WTC11 (cell line): ENCODE results near the gene SEMA4G. TPM values are rescaled to one million over a fixed set of nuclear protein-coding genes. Genes with fewer than 3 reads are reported as not detected.

Source experiments
- ATAC-seq: fragments of 200-7000 bp; cut with Tn5 transposase; 2 replicates; pipeline ENCODE4 v1.10.0; 2021; ENCODE audit warnings: mild to moderate bottlenecking, moderate library complexity
- CTCF ChIA-PET: fragments of 300-600 bp; sonication (Branson Sonifier 250); formaldehyde crosslinking; loops from one replicate; lab custom pipeline; 2021; ENCODE audit warnings: antibody characterized with exemption; lab: Charles Lee
- POLR2A ChIA-PET: fragments of 350-600 bp; sonication (Branson Sonifier 250); formaldehyde crosslinking; loops from one replicate; lab custom pipeline; 2021; ENCODE audit warnings: antibody characterized with exemption; lab: Charles Lee
- DNase-seq: peaks from one replicate; pipeline ENCODE4 v3.0.0; 2021; ENCODE audit warnings: low spot score
- H3K27ac Mint-ChIP-seq: 2 replicates; pipeline ENCODE4 v1.8.0; 2021; ENCODE audit warnings: mixed read lengths
- H3K27me3 Mint-ChIP-seq: 2 replicates; pipeline ENCODE4 v1.8.0; 2021; ENCODE audit warnings: low read depth, mild to moderate bottlenecking, moderate library complexity, mixed read lengths
- H3K36me3 Mint-ChIP-seq: 2 replicates; pipeline ENCODE4 v1.8.0; 2021; ENCODE audit warnings: mixed read lengths
- H3K4me1 Mint-ChIP-seq: 2 replicates; pipeline ENCODE4 v1.8.0; 2022; ENCODE audit warnings: mixed read lengths
- H3K4me3 Mint-ChIP-seq: 2 replicates; pipeline ENCODE4 v1.8.0; 2021; ENCODE audit warnings: mild to moderate bottlenecking, moderate library complexity, mixed read lengths
- H3K9me3 Mint-ChIP-seq: 2 replicates; pipeline ENCODE4 v1.8.0; 2021; ENCODE audit warnings: mixed read lengths
- AFF4 ChIP-seq: sonication (generic); formaldehyde crosslinking; IDR thresholded peaks from 2 replicates; pipeline ENCODE4 v1.8.1; 2023; ENCODE audit warnings: mild to moderate bottlenecking, missing genetic modification reagents, borderline replicate concordance
- AR ChIP-seq: fragments of 250-450 bp; sonication (Bioruptor Pico); IDR thresholded peaks from 2 replicates; pipeline ENCODE4 v1.9.0; 2021; ENCODE audit warnings: mild to moderate bottlenecking
- E2F1 ChIP-seq: sonication (generic); formaldehyde crosslinking; IDR thresholded peaks from 2 replicates; pipeline ENCODE4 v1.8.0; 2022; ENCODE audit warnings: mild to moderate bottlenecking, missing genetic modification reagents
- JAZF1 ChIP-seq: fragments of 250-450 bp; sonication (Bioruptor Pico); IDR thresholded peaks from 2 replicates; pipeline ENCODE4 v1.9.0; 2021; ENCODE audit warnings: moderate library complexity, mild to moderate bottlenecking, inconsistent platforms
- MLX ChIP-seq: sonication (generic); formaldehyde crosslinking; IDR thresholded peaks from 2 replicates; pipeline ENCODE4 v1.8.1; 2023; ENCODE audit warnings: mild to moderate bottlenecking, missing genetic modification reagents, moderate library complexity
- NR3C1 ChIP-seq: sonication (generic); formaldehyde crosslinking; conservative IDR thresholded peaks from 2 replicates; pipeline ENCODE4 v1.8.1; 2023; ENCODE audit warnings: low read depth, mild to moderate bottlenecking, missing genetic modification reagents
- SOX15 ChIP-seq: fragments of 250-450 bp; sonication (Bioruptor Pico); IDR thresholded peaks from 2 replicates; pipeline ENCODE4 v1.9.0; 2021; ENCODE audit warnings: mild to moderate bottlenecking
- TEAD4 ChIP-seq: sonication (generic); formaldehyde crosslinking; IDR thresholded peaks from 2 replicates; pipeline ENCODE4 v1.8.0; 2022; ENCODE audit warnings: mild to moderate bottlenecking, missing genetic modification reagents
- ZNF121 ChIP-seq: sonication (generic); formaldehyde crosslinking; IDR thresholded peaks from 2 replicates; pipeline ENCODE4 v1.8.0; 2023; ENCODE audit warnings: missing genetic modification reagents
- ZNF512 ChIP-seq: sonication (generic); formaldehyde crosslinking; IDR thresholded peaks from 2 replicates; pipeline ENCODE4 v1.8.1; 2022; ENCODE audit warnings: missing genetic modification reagents, borderline replicate concordance
- ZNF532 ChIP-seq: fragments of 250-450 bp; sonication (Bioruptor Pico); IDR thresholded peaks from 2 replicates; pipeline ENCODE4 v1.9.0; 2021; ENCODE audit warnings: mild to moderate bottlenecking, borderline replicate concordance
- total RNA-seq: library from RNA; stranded (reverse); gene quantifications from 3 replicates; pipeline ENCODE4 v1.2.3, GENCODE V29; 2021

The SEMA4G gene
- total RNA-seq, 1 experiment from 2014 or later, result 11.8 TPM

- TF ChIP-seq AR (CRISPR knock-in tag) (no peak), SOX15 (CRISPR knock-in tag) (no peak)
Measured at GRCh38 chr10:100999742-101000126, 30.4 kb downstream of the SEMA4G start, which contains the start of gene LZTS2 (continued).

- ATAC-seq, result no peak
- ChIA-PET CTCF (interaction anchor here (0.6 to 13.4 kb wide), 5 partner anchors 9 to 1738 kb away, joined by 3 to 277 read pairs (median 6); no protein-coding TSS in a partner anchor), POLR2A (no interaction called here)
- Mint-ChIP-seq H3K27me3 (no peaks in the 10 kb centered on the region), H3K4me1 (peaks cover 25% of the 10 kb centered on the region), H3K27ac (peak overlapping the region; percentile 84), H3K36me3 (peaks cover 7% of the 10 kb centered on the region), H3K9me3 (no peaks in the 10 kb centered on the region), H3K4me3 (peak overlapping the region; percentile 85)
- TF ChIP-seq ZNF532 (CRISPR knock-in tag) (no peak), ZNF121 (peak; percentile 66; the same call in 1 of the 2 replicates)
- no peak for DNase-seq
Measured at GRCh38 chr10:101000127-101000914, 31.0 kb downstream of the SEMA4G start.

- CTCF ChIA-PET, result interaction anchor here (0.6 to 13.4 kb wide), 4 partner anchors 8 to 1737 kb away, joined by 3 to 277 read pairs (median 138); no protein-coding TSS in a partner anchor
- DNase-seq (no peak), ATAC-seq (no peak)
- TF ChIP-seq MLX (CRISPR knock-in tag), result no peak
- no peaks in the 10 kb centered on the region for H3K9me3 Mint-ChIP-seq
- POLR2A ChIA-PET, result no interaction called here
- H3K27me3 Mint-ChIP-seq, result no peaks in the 10 kb centered on the region
- peak overlapping the region; percentile 85 for H3K4me3 Mint-ChIP-seq
- peaks cover 23% of the 10 kb centered on the region for H3K4me1 Mint-ChIP-seq
- peaks cover 11% of the 10 kb centered on the region for H3K36me3 Mint-ChIP-seq
- H3K27ac Mint-ChIP-seq, result peak overlapping the region; percentile 55
Measured at GRCh38 chr10:101000915-101001658, 31.8 kb downstream of the SEMA4G start.

GRCh38 chr10:101001659-101002035 lies 32.3 kb downstream of the SEMA4G start:
- peaks cover 13% of the 10 kb centered on the region for H3K36me3 Mint-ChIP-seq
- H3K27me3 Mint-ChIP-seq, result no peaks in the 10 kb centered on the region
- ChIA-PET POLR2A (no interaction called here), CTCF (interaction anchor here (1.1 to 13.4 kb wide), 3 partner anchors 8 to 40 kb away, joined by 4 to 277 read pairs (median 273); no protein-coding TSS in a partner anchor)
- H3K4me1 Mint-ChIP-seq, result peaks cover 18% of the 10 kb centered on the region
- H3K27ac Mint-ChIP-seq, result no peak overlapping the region
- no peaks in the 10 kb centered on the region for H3K9me3 Mint-ChIP-seq
- no peak for ATAC-seq
- no peak overlapping the region for H3K4me3 Mint-ChIP-seq
- DNase-seq, result no peak
- TF ChIP-seq E2F1, result no peak
- TF ChIP-seq TEAD4, result no peak
- no peak for TF ChIP-seq ZNF512 (CRISPR knock-in tag)
- TF ChIP-seq NR3C1 (CRISPR knock-in tag), result no peak
- TF ChIP-seq JAZF1, result no peak
- TF ChIP-seq AFF4 (CRISPR knock-in tag), result no peak
